Loucy (cell line): Measurements from ENCODE around the gene TFCP2L1.

Source experiments
- EZH2phosphoT487 ChIP-seq: fragments of 200-600 bp; IDR thresholded peaks from 2 replicates; pipeline ENCODE4 v1.6.1; 2018; ENCODE audit warnings: antibody characterized with exemption, mild to moderate bottlenecking, moderate library complexity, borderline replicate concordance
- TF ChIP-seq, protein P1 (sequence below): fragments of 200-600 bp; sonication (generic); conservative IDR thresholded peaks from 2 replicates; pipeline ENCODE4 v1.5.1; 2014; ENCODE audit warnings: mild to moderate bottlenecking, antibody characterized with exemption, low read length

DNA sequence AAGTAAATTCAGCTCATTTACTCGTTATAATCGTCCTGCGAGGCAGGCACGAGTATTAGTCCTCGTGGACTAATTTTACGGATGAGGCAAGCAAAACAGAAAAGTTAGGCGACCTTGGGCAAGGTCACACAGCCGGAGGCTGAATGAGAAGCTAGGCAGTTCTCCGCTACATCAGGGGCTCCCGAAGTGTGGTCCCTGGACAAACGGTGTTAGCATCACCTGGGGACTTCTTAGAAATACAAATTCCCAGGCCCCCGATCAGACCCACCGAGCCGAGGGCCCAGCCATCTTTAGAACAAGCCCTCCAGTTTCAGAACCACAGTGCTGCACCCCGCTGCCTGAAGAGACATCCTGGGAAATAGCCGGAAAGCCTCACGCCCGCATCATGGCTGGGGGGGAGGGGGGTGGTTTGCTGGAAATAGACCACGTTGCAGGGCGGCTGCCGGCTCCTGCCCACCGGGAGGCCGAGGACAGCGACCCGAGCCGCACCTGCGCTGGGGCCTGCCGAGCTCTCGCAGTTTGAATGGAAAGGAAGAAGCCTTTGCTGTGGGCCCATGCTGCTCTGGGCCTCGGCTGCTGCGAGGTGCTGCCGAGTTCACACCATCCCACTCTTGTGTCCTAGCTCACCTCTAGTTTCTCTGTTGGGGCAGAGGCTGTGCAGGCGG is 72.2 kb downstream of the TFCP2L1 start:
- no peak for TF ChIP-seq EZH2phosphoT487
- TF ChIP-seq, protein P1, sequence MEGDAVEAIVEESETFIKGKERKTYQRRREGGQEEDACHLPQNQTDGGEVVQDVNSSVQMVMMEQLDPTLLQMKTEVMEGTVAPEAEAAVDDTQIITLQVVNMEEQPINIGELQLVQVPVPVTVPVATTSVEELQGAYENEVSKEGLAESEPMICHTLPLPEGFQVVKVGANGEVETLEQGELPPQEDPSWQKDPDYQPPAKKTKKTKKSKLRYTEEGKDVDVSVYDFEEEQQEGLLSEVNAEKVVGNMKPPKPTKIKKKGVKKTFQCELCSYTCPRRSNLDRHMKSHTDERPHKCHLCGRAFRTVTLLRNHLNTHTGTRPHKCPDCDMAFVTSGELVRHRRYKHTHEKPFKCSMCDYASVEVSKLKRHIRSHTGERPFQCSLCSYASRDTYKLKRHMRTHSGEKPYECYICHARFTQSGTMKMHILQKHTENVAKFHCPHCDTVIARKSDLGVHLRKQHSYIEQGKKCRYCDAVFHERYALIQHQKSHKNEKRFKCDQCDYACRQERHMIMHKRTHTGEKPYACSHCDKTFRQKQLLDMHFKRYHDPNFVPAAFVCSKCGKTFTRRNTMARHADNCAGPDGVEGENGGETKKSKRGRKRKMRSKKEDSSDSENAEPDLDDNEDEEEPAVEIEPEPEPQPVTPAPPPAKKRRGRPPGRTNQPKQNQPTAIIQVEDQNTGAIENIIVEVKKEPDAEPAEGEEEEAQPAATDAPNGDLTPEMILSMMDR: no peak
